IMR-90 (cell line): Measurements from ENCODE around the gene PLXNA4. TPM values are rescaled to one million over a fixed set of nuclear protein-coding genes. Genes with fewer than 3 reads are reported as not detected.

Experiments used
- ATAC-seq: fragments of 200-7000 bp; cut with Tn5 transposase; 2 replicates; pipeline ENCODE4 v1.9.1; 2020; ENCODE audit warnings: low read depth, mild to moderate bottlenecking, moderate library complexity
- BruUV-seq: library from RNA; stranded (reverse); fragments of 400-500 nt; replicated peaks from 2 replicates; lab custom pipeline; 2021; lab: Mats Ljungman, UMichigan
- CTCF ChIA-PET: fragments of 300-600 bp; formaldehyde crosslinking; extraction: SDS; loops from one replicate; lab custom pipeline; 2021; ENCODE audit warnings: antibody characterized with exemption; lab: Yijun Ruan, JAX
- POLR2A ChIA-PET: fragments of 300-600 bp; sonication (Branson Sonifier 250); formaldehyde crosslinking; loops from one replicate; lab custom pipeline; 2022; ENCODE audit warnings: antibody characterized with exemption; ENCODE audit not compliant: unreplicated experiment; lab: Charles Lee
- DNase-seq: peaks from one replicate; pipeline ENCODE4 v3.0.0; 2013
- H2AFZ ChIP-seq: replicated peaks from 2 replicates; pipeline ENCODE3; 2013; ENCODE audit warnings: low read length, mild to moderate bottlenecking; ENCODE audit not compliant: poor library complexity
- H2AK5ac ChIP-seq: 2 replicates; pipeline ENCODE4 v1.6.1; 2013; ENCODE audit warnings: low read depth, low read length, inconsistent platforms
- H2AK9ac ChIP-seq: replicated peaks from 2 replicates; pipeline ENCODE3; 2013; ENCODE audit warnings: mild to moderate bottlenecking, low read depth, low read length, moderate library complexity; ENCODE audit not compliant: poor library complexity
- H2BK120ac ChIP-seq: 2 replicates; pipeline ENCODE4 v1.6.1; 2013; ENCODE audit warnings: low read depth, low read length, inconsistent platforms
- H2BK15ac ChIP-seq: 3 replicates; pipeline ENCODE4 v1.6.1; 2013; ENCODE audit warnings: low read depth, low read length, inconsistent platforms
- H2BK20ac ChIP-seq: 2 replicates; pipeline ENCODE4 v1.6.1; 2013; ENCODE audit warnings: low read depth, mild to moderate bottlenecking, inconsistent platforms, low read length, moderate library complexity
- H2BK5ac ChIP-seq: 2 replicates; pipeline ENCODE4 v1.6.1; 2013; ENCODE audit warnings: mild to moderate bottlenecking, low read depth, low read length, inconsistent platforms; ENCODE audit not compliant: poor library complexity, severe bottlenecking
- H3K14ac ChIP-seq: replicated peaks from 2 replicates; pipeline ENCODE4 v1.6.1; 2013; ENCODE audit warnings: low read depth, low read length, inconsistent platforms
- H3K18ac ChIP-seq: 2 replicates; pipeline ENCODE4 v1.6.1; 2013; ENCODE audit warnings: low read depth, low read length, control low read depth
- H3K23ac ChIP-seq: 2 replicates; pipeline ENCODE4 v1.6.1; 2013; ENCODE audit warnings: low read depth, low read length, inconsistent platforms
- H3K27ac ChIP-seq: 2 replicates; pipeline ENCODE4 v1.5.1; 2013; ENCODE audit warnings: mild to moderate bottlenecking, control low read depth, low read length; ENCODE audit not compliant: insufficient read depth
- H3K27me3 ChIP-seq: 2 replicates; pipeline ENCODE4 v1.6.1; 2013; ENCODE audit warnings: low read length; ENCODE audit not compliant: control insufficient read depth, insufficient read depth
- H3K36me3 ChIP-seq: 2 replicates; pipeline ENCODE4 v1.6.1; 2013; ENCODE audit warnings: low read length, mixed read lengths; ENCODE audit not compliant: control insufficient read depth, insufficient read depth
- H3K4ac ChIP-seq: 2 replicates; pipeline ENCODE4 v1.6.1; 2013; ENCODE audit warnings: low read depth, low read length, inconsistent platforms
- H3K4me1 ChIP-seq: 2 replicates; pipeline ENCODE4 v1.6.1; 2013; ENCODE audit warnings: low read length, mixed read lengths; ENCODE audit not compliant: control insufficient read depth, insufficient read depth
- H3K4me2 ChIP-seq: 2 replicates; pipeline ENCODE4 v1.6.1; 2013; ENCODE audit warnings: low read depth, mild to moderate bottlenecking, control low read depth, low read length, moderate library complexity
- H3K4me3 ChIP-seq: 2 replicates; pipeline ENCODE4 v1.5.1; 2013; ENCODE audit warnings: low read depth, mild to moderate bottlenecking, control low read depth, low read length, moderate library complexity; ENCODE audit not compliant: insufficient read depth
- H3K56ac ChIP-seq: 2 replicates; pipeline ENCODE4 v1.6.1; 2013; ENCODE audit warnings: low read length, inconsistent platforms; ENCODE audit not compliant: insufficient read depth; ENCODE audit errors: extremely low read depth
- H3K79me1 ChIP-seq, 2 experiments: 2 replicates each; pipeline ENCODE4 v1.6.1; 2013; ENCODE audit warnings: low read length in 2 of 2, inconsistent platforms in 1 of 2, low read depth in 1 of 2
- H3K9ac ChIP-seq: 2 replicates; pipeline ENCODE4 v1.6.1; 2013; ENCODE audit warnings: low read depth, low read length, control low read depth
- H3K9me1 ChIP-seq: 2 replicates; pipeline ENCODE4 v1.6.1; 2013; ENCODE audit warnings: low read length, inconsistent platforms; ENCODE audit not compliant: insufficient read depth
- H3K9me3 ChIP-seq: 2 replicates; pipeline ENCODE4 v1.6.1; 2013; ENCODE audit warnings: low read length; ENCODE audit not compliant: control insufficient read depth, insufficient read depth
- H4K20me1 ChIP-seq: 2 replicates; pipeline ENCODE4 v1.6.1; 2013; ENCODE audit warnings: low read length, inconsistent platforms; ENCODE audit not compliant: insufficient read depth
- H4K5ac ChIP-seq: 2 replicates; pipeline ENCODE4 v1.6.1; 2013; ENCODE audit warnings: mild to moderate bottlenecking, low read depth, low read length, control low read depth
- H4K8ac ChIP-seq, 2 experiments: 2 replicates each; pipeline ENCODE4 v1.6.1; 2013; ENCODE audit warnings: low read depth in 2 of 2, low read length in 2 of 2, control low read depth in 1 of 2, inconsistent platforms in 1 of 2
- H4K91ac ChIP-seq: 2 replicates; pipeline ENCODE4 v1.6.1; 2013; ENCODE audit warnings: low read depth, low read length, inconsistent platforms; ENCODE audit not compliant: insufficient read depth
- CHD1 ChIP-seq: IDR thresholded peaks from 2 replicates; pipeline ENCODE4 v1.6.1; 2012; ENCODE audit warnings: low read depth, low read length, improper control_type of control experiment
- RCOR1 ChIP-seq: IDR thresholded peaks from 2 replicates; pipeline ENCODE4 v1.6.1; 2012; ENCODE audit warnings: mild to moderate bottlenecking, low read length, improper control_type of control experiment; ENCODE audit not compliant: insufficient replicate concordance
- WGBS, 2 experiments: methylation state at CpG; one replicate each; pipeline versions ENCODE4 v1.1.5 to v1.1.7; 2013; ENCODE audit warnings: missing lambda C conversion rate in 2 of 2; ENCODE audit not compliant: insufficient read length in 1 of 2; ENCODE audit errors: extremely low coverage in 2 of 2; 5-methylcytosine and 5-hydroxymethylcytosine counted together
- dilution Hi-C: fragments of 300-500 bp; cut with HindIII; formaldehyde crosslinking; loops from one replicate; pipeline ENCODE4 v1.14.3; 2018; ENCODE audit warnings: low sequenced_read_pairs; ENCODE audit not compliant: unreplicated experiment
- in situ Hi-C: fragments of 300-500 bp; cut with MboI; formaldehyde crosslinking; loops from 3 replicates; pipeline ENCODE4 v1.14.3; 2019; ENCODE audit warnings: low sequenced_read_pairs, inconsistent platforms, mixed read lengths
- intact Hi-C: fragments of 100-400 bp; cut with micrococcal nuclease; formaldehyde crosslinking; loops from 2 replicates; pipeline ENCODE4 v1.10.0; 2022
- polyA plus RNA-seq, 3 experiments: library from polyadenylated mRNA; depleted of rRNA; stranded (reverse); fragments of >200 nt; gene quantifications; 2 replicates each; pipeline ENCODE4 v1.2.3, GENCODE V29; 2012; ENCODE audit warnings: low replicate concordance in 1 of 3
- total RNA-seq: library from RNA; depleted of rRNA; stranded (reverse); fragments of >200 nt; gene quantifications from 2 replicates; pipeline ENCODE4 v1.2.3, GENCODE V29; 2012

Gene PLXNA4
- total and polyA plus RNA-seq, 2 of the 4 experiments (the other 2 are of a cell fraction), result under 0.01 TPM

- H4K8ac ChIP-seq, result no peak overlapping the region
- no peaks in the 10 kb centered on the region for H3K9me3 ChIP-seq
- no TSS peak for BruUV-seq
- no peak overlapping the region for H3K4me3 ChIP-seq
- dilution Hi-C loops, result no loop called here
- no peak overlapping the region for H2BK120ac ChIP-seq
- no peaks in the 10 kb centered on the region for H4K20me1 ChIP-seq
- ATAC-seq (no peak), DNase-seq (no peak)
- no peaks in the 10 kb centered on the region for H3K27me3 ChIP-seq
- ChIA-PET CTCF (no interaction called here), POLR2A (interaction anchor here (0.6 kb wide), 1 partner anchor 119 kb away, joined by 8 read pairs; no protein-coding TSS in a partner anchor)
- H3K4me1 ChIP-seq, result no peaks in the 10 kb centered on the region
- H3K79me1 ChIP-seq, result no peaks in the 10 kb centered on the region
- no peak overlapping the region for H3K4me2 ChIP-seq
- H3K27ac ChIP-seq, result no peak overlapping the region
- no peak overlapping the region for H3K23ac ChIP-seq
- no peak overlapping the region for H2BK15ac ChIP-seq
- no peak overlapping the region for H3K4ac ChIP-seq
- no peaks in the 10 kb centered on the region for H3K36me3 ChIP-seq
- WGBS, 2 experiments, result no CpG with 5 or more reads among the region's 5 CpGs
- H2AK5ac ChIP-seq, result no peak overlapping the region
- no peak overlapping the region for H2BK5ac ChIP-seq
- intact Hi-C loops, result loop anchor here (5.0 kb wide), 1 partner anchor 455 kb away; no protein-coding TSS in a partner anchor
- no peak overlapping the region for H3K18ac ChIP-seq
- in situ Hi-C loops, result no loop called here
- no peak overlapping the region for H2BK20ac ChIP-seq
- no peak overlapping the region for H3K56ac ChIP-seq
- no peak overlapping the region for H2AK9ac ChIP-seq
- no peak overlapping the region for H4K5ac ChIP-seq
- H3K9me1 ChIP-seq, result no peaks in the 10 kb centered on the region
- H2AFZ ChIP-seq, result no peak overlapping the region
- no peak overlapping the region for H4K91ac ChIP-seq
- H3K14ac ChIP-seq, result no peak overlapping the region
- TF ChIP-seq RCOR1, result no peak
- TF ChIP-seq CHD1, result no peak
- H3K9ac ChIP-seq, result no peak overlapping the region
These were observed 174.2 kb downstream of the PLXNA4 start for GRCh38 chr7:132402096-132402495.
